ENCODE results near the gene CDC45.

Gene CDC45

DNA sequence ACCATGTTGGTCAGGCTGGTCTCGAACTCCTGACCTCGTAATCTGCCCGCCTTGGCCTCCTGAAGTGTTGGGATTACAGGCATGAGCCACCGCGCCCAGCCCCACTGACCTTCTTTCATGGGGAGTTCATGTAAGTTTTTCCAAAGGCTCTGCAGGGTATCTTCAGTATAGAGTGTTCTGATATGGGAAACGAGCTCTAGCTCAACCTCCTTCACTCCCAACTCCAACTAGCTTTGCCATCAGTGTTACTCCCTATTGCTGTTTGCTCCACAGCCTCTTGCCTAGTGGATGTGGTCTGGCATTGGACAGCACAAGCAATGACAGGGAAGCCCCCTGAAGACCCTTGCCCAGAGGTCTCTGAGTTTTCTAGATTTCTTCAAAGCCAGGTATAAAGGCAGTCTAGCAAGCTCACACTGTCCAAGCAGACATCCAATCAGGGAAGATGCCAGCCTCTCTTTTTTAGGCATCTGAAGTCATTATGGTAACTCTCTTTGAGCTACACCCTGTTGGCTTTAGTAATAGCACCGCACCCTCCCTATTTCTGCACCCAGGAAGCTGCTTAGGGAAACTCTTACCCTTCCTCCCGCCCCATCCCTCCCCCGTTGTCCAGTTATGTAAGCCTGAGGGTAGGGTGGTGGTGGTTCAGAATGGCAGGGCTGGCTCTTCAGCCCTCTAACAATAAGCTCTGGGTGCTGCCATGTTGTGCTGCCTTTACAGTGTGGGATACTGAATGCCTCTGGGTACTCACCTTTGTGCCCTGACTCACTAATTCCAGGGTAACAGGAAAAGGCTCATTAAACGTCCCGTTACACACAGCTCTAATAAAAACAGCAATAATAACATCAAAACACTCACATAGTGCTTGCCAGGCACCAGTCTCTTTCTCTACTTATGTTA is 85.9 kb downstream of the CDC45 start:
- ATAC-seq (ENCODE audit: low read depth) (no peak), DNase-seq (ENCODE audit: low spot score in 2 of 2) (no peak)
- H3K27ac Mint-ChIP-seq = no peak overlapping the region

DNA sequence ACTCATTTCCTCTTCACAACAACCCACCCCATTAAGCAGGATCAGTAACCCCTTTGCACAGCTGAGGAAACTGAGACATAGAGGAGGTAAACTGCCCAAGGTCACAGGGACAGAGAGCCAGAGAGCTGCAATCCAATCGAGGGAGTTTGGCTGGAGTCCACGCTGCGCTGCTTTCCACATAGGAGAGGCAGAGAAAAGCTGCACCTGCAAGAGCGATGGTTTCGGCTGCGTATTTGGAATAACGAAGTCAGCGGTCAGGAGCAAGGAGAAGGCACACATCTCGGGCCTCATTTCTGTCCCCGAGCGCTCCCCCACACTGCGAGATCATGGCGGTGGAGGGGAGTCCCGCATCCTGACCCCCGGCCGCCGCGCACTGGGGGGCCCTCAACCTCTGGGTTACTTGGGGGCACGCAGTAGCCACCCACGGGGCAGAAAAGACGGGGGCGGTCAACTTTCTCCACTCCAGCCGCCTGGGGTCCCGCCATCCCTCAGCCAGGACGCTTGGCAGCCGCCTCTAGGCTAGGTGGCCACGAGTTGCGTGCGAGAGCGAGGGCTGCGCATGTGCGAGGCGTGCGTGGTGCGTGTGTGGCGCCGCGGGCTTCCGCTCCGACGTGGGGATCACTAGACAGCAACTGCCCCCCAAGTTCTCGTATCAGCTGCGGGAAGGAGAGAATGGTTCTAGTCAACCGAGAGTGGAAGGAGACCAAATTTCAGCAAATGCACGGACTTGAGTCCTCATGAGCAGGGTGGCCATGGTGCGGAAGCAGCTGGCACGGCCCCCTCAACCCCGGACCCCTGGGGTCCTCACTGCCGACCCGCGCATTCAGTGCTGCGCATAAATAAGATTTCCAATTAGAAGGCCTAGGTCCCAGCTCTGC is 86.8 kb downstream of the CDC45 start:
- no peak for ATAC-seq (ENCODE audit: low read depth)
- no peaks in the 10 kb centered on the region for H3K36me3 Mint-ChIP-seq
- H3K4me3 Mint-ChIP-seq = no peak overlapping the region
- peaks cover 17% of the 10 kb centered on the region for H3K27me3 Mint-ChIP-seq
- H3K9me3 Mint-ChIP-seq = peaks cover 3% of the 10 kb centered on the region
- H3K27ac Mint-ChIP-seq = no peak overlapping the region
- H3K4me1 Mint-ChIP-seq = no peaks in the 10 kb centered on the region
- no peak for DNase-seq (ENCODE audit: low spot score in 2 of 2)

More for the DNA sequence above, 85.9 kb downstream of the CDC45 start:
- Mint-ChIP-seq H3K36me3 (no peaks in the 10 kb centered on the region), H3K4me1 (no peaks in the 10 kb centered on the region), H3K4me3 (no peak overlapping the region), H3K27me3 (peaks cover 18% of the 10 kb centered on the region), H3K9me3 (peaks cover 3% of the 10 kb centered on the region)

DNA sequence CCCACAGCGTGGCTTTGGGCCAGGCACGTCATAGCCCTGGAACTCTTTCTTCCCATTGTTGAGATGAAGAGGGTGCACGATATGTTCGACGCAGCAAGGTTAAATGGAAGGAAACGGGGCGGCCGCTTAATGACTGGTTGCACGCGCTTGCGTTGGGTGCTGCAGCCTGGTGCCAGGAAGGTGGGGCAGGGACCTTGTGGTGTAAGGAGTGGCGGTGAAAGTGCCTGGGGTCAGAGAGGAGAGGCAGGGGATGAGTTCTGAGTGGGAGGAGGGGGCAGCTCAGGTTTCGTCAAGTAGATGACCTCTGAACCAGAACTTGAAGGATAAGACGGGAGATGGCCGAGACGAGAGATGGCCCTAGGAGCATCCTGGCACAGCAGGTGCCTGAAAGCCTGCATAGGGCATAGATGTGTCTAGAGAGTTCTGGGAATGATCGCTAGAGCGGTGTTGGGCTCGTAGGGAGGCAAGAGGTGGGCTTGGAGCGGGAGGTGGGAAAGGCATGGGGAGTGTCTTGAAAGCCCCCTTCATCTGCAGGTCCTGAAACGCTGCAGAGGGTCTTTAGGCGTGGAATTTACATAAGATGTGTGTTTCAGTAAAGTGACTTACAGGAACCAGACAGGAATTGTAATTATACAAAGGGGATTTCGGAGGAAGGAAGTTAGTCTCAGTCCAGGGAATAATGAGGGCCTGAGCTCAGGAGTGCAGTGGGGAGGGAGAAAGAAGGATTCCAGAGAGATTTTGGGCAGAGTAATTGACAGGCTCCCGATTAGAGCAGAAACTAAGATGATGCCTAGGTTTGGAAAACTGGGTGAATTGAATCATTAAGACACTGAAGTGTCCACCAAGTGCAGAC is 87.7 kb downstream of the CDC45 start:
- ATAC-seq (ENCODE audit: low read depth) (no peak), DNase-seq (ENCODE audit: low spot score in 2 of 2) (no peak)
- H3K36me3 Mint-ChIP-seq = no peaks in the 10 kb centered on the region
- H3K4me3 Mint-ChIP-seq = no peak overlapping the region
- H3K9me3 Mint-ChIP-seq = peaks cover 3% of the 10 kb centered on the region
- H3K27ac Mint-ChIP-seq = no peak overlapping the region
- peaks cover 17% of the 10 kb centered on the region for H3K27me3 Mint-ChIP-seq
- no peaks in the 10 kb centered on the region for H3K4me1 Mint-ChIP-seq

DNA sequence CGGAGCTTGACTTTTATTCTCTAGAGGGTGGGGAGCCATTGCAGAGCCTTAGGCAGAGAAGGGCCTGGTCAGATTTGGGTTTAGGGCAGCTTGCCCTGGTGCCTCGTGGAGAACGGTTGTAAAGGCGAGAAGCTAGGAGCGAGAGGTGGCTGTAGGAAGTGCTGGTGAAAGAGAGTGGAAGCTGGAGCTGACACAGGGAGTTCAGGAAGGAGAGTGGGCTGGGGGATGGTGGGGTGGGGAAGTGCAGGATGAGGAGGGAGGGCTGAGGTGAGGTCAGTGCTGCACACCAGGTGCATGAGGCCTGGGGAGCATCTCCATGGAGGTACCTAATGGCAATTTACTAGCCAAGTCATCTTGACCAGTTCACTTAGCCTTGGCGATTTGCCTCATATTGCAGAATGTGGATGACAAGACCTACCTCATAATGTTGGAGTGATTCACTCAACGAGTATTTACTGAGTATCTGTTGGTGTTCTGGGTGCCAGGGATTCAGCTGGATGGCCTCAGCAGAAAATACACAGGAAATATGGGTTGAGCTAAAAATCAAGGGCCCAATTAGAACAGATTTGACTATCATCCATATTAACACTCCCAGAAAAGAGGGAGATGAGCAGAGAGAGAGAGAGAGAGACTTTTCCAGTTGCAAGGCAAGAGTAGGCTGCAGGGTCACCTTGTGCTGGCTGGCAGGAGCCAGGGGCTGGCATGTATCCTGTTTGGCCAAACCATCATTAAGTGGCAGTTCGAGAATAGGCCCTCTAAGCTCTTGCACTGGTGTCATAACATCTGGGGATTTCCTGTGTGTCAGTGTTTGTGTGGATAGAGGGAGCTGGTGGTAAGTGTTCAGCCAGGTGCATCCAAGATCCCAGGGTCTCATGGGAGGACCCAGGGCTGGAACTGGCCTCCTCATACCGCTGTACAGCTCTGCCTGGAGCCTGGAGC is 88.9 kb downstream of the CDC45 start:
- ATAC-seq (ENCODE audit: low read depth) (no peak), DNase-seq (ENCODE audit: low spot score in 2 of 2) (no peak)
- Mint-ChIP-seq H3K27me3 (peaks cover 16% of the 10 kb centered on the region), H3K4me1 (no peaks in the 10 kb centered on the region), H3K27ac (no peak overlapping the region), H3K9me3 (peaks cover 3% of the 10 kb centered on the region), H3K4me3 (no peak overlapping the region), H3K36me3 (no peaks in the 10 kb centered on the region)

DNA sequence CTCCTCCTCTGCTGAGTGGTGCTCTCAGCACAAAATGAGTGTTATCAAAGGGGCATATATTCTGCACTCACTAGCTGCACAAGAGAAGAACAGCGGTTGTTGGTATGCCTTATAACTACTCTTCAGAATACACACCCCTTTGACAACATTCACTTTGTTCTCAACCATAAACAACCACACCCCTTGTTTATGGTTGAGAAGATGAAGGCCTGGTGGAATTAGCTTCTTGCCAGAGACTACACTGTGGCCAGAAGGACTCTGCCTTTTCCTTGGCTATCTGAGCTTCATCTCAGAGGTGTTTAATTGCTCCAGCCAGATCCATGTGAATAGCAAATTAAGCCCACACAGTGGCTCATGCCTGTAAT is 89.5 kb downstream of the CDC45 start:
- no peak overlapping the region for H3K27ac Mint-ChIP-seq
- no peak overlapping the region for H3K4me3 Mint-ChIP-seq
- no peaks in the 10 kb centered on the region for H3K36me3 Mint-ChIP-seq
- DNase-seq (ENCODE audit: low spot score in 2 of 2) = no peak
- ATAC-seq (ENCODE audit: low read depth) = no peak
- no peaks in the 10 kb centered on the region for H3K4me1 Mint-ChIP-seq
- H3K9me3 Mint-ChIP-seq = peaks cover 2% of the 10 kb centered on the region
- H3K27me3 Mint-ChIP-seq = peaks cover 20% of the 10 kb centered on the region

DNA sequence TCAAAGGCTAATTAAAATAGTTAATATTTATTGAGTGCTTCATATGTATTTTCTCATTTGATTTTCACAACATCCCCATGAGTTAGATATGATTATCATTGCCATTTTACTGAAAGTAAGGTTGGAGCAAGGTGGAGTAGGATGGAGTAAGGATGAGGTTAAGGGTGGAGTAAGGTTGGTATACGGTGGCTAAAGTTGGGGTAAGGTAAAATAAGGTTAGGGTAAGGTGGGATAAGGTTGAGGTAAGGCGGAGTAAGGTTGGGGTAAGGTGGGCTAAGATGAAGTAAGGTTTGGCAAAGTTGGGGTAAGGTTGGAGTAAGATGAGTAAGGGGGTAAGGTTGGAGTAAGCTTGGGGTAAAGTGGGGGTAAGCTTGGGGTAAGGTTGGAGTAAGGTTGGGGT is 90.3 kb downstream of the CDC45 start:
- Mint-ChIP-seq H3K9me3 (no peaks in the 10 kb centered on the region), H3K27ac (no peak overlapping the region), H3K27me3 (peaks cover 20% of the 10 kb centered on the region), H3K4me1 (no peaks in the 10 kb centered on the region), H3K36me3 (no peaks in the 10 kb centered on the region), H3K4me3 (no peak overlapping the region)
- DNase-seq (ENCODE audit: low spot score in 2 of 2) (no peak), ATAC-seq (ENCODE audit: low read depth) (no peak)
